DOHH2 (cell line): ENCODE measurements around the gene VARS2.
"Not testable (repeated sequence)": the region's sequence is repeated elsewhere in the genome, so short reads cannot be mapped to it uniquely, and the experiment has no call there.

Experiments
- H3F3A ChIP-seq: fragments of 200-600 bp; sonication (generic), shearing (Covaris generic); 2 replicates; pipeline ENCODE4 v1.6.0; 2016; ENCODE audit warnings: antibody characterized with exemption, mild to moderate bottlenecking; ENCODE audit not compliant: control insufficient read depth, insufficient read depth
- H3K27ac ChIP-seq: fragments of 200-600 bp; sonication (generic); 2 replicates; pipeline ENCODE4 v1.5.1; 2014; ENCODE audit warnings: low read depth, mild to moderate bottlenecking, low read length, moderate library complexity
- H3K27me3 ChIP-seq: fragments of 200-600 bp; sonication (generic); 2 replicates; pipeline ENCODE4 v1.6.1; 2014; ENCODE audit warnings: mild to moderate bottlenecking, low read length, mixed read lengths; ENCODE audit not compliant: control insufficient read depth
- H3K36me3 ChIP-seq: fragments of 200-600 bp; sonication (generic); 2 replicates; pipeline ENCODE4 v1.6.1; 2014; ENCODE audit warnings: mild to moderate bottlenecking, low read length, moderate library complexity, mixed read lengths; ENCODE audit not compliant: control insufficient read depth
- H3K4me1 ChIP-seq: fragments of 200-600 bp; sonication (generic); 2 replicates; pipeline ENCODE4 v1.6.1; 2014; ENCODE audit warnings: mild to moderate bottlenecking, low read length, mixed read lengths; ENCODE audit not compliant: control insufficient read depth
- H3K4me2 ChIP-seq: fragments of 200-600 bp; sonication (generic); 2 replicates; pipeline ENCODE4 v1.6.0; 2014; ENCODE audit warnings: mild to moderate bottlenecking, low read length, moderate library complexity
- H3K4me3 ChIP-seq: fragments of 200-600 bp; sonication (generic); 2 replicates; pipeline ENCODE4 v1.5.1; 2014; ENCODE audit warnings: mild to moderate bottlenecking, low read length, mixed read lengths
- H3K79me2 ChIP-seq: fragments of 200-600 bp; sonication (generic); 2 replicates; pipeline ENCODE4 v1.6.1; 2014; ENCODE audit warnings: mild to moderate bottlenecking, low read length, mixed read lengths; ENCODE audit not compliant: control insufficient read depth
- H3K9me2 ChIP-seq: fragments of 200-600 bp; sonication (generic); replicated peaks from 2 replicates; pipeline ENCODE4 v1.6.1; 2014; ENCODE audit warnings: mild to moderate bottlenecking, low read length, mixed read lengths; ENCODE audit not compliant: control insufficient read depth
- H3K9me3 ChIP-seq: fragments of 200-600 bp; sonication (generic); 2 replicates; pipeline ENCODE4 v1.6.1; 2014; ENCODE audit warnings: antibody characterized with exemption, low read length, mixed read lengths; ENCODE audit not compliant: control insufficient read depth, insufficient read depth
- H4K20me1 ChIP-seq: fragments of 200-600 bp; sonication (generic); 2 replicates; pipeline ENCODE4 v1.6.0; 2014; ENCODE audit warnings: low read depth, mild to moderate bottlenecking, antibody characterized with exemption, low read length, moderate library complexity; ENCODE audit not compliant: control insufficient read depth, insufficient read depth
- EZH2phosphoT487 ChIP-seq: fragments of 200-600 bp; sonication (generic); IDR thresholded peaks from 2 replicates; pipeline ENCODE4 v1.6.1; 2017; ENCODE audit warnings: borderline replicate concordance, mild to moderate bottlenecking, antibody characterized with exemption, low read length, moderate library complexity, mixed read lengths
- TF ChIP-seq, protein P1 (sequence below): fragments of 200-600 bp; sonication (generic); IDR thresholded peaks from one replicate; pipeline ENCODE4 v1.5.1; 2014; ENCODE audit warnings: antibody characterized with exemption, mild to moderate bottlenecking, low read depth, low read length; ENCODE audit not compliant: poor library complexity, severe bottlenecking

The VARS2 gene

DNA sequence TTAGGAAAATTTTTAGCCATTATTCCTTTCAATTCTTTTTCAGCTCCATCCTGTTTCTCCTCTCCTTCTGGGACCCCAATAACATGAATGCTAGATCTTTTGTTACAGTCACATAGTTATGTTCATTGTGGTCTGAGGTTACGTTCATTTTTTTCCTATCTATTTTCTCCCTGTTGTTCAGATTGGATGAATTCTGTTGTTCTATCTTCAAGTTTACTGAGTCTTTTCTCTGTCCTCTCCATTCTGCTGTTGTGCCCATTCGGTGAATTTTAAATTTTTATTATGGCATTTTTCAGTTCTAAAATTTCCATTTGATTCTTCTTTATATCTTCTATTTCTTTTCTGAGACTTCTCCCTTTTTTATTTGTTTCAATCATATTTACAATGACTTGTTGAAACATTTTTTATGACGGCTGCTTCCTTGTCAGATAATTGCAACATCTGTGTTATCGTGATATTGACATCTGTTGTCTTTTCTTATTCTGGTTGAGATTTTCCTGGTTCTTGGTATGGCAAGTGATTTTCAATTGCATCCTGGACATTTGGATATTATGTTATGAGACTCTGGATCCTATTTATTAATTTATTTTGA, 42.4 kb upstream of the VARS2 start:
- TF ChIP-seq EZH2phosphoT487 = no peak
- TF ChIP-seq, protein P1, sequence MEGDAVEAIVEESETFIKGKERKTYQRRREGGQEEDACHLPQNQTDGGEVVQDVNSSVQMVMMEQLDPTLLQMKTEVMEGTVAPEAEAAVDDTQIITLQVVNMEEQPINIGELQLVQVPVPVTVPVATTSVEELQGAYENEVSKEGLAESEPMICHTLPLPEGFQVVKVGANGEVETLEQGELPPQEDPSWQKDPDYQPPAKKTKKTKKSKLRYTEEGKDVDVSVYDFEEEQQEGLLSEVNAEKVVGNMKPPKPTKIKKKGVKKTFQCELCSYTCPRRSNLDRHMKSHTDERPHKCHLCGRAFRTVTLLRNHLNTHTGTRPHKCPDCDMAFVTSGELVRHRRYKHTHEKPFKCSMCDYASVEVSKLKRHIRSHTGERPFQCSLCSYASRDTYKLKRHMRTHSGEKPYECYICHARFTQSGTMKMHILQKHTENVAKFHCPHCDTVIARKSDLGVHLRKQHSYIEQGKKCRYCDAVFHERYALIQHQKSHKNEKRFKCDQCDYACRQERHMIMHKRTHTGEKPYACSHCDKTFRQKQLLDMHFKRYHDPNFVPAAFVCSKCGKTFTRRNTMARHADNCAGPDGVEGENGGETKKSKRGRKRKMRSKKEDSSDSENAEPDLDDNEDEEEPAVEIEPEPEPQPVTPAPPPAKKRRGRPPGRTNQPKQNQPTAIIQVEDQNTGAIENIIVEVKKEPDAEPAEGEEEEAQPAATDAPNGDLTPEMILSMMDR = no peak
- Histone ChIP-seq H3K9me3 (peaks cover 5% of the 10 kb centered on the region), H3K4me1 (peaks cover 6% of the 10 kb centered on the region), H3K79me2 (no peaks in the 10 kb centered on the region), H3K4me3 (no peak overlapping the region), H4K20me1 (no peaks in the 10 kb centered on the region), H3K27me3 (no peaks in the 10 kb centered on the region), H3K9me2 (no peaks in the 10 kb centered on the region), H3K27ac (no peak overlapping the region), H3F3A (no peaks in the 10 kb centered on the region), H3K4me2 (no peak overlapping the region), H3K36me3 (no peaks in the 10 kb centered on the region)

DNA sequence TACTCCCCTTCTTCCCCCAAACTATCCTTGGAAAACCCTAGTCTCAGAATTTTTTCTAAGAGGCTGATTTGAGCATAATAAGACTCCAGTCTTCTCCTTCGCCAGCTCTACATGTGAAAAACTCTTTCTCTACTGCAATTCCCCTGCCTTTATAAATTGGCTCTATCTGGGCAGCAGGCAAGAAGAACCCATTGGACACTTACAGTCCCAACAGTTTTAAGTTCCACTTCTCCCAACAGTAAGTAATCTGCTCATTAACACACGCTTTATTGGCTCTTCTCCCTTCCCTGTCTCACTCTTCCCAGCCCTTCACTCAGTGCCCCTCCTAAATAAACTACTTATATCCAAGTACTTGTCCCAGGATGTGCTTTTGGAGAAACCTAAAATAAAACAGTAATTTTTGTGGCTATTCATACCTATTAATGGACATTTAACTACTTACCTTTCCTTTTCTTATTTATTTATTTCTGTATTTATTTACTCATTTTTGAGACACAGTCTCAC, 40.8 kb upstream of the VARS2 start:
- Histone ChIP-seq H3K4me2 (no peak overlapping the region), H3K4me1 (peaks cover 13% of the 10 kb centered on the region), H3K9me3 (peaks cover 5% of the 10 kb centered on the region), H3F3A (no peaks in the 10 kb centered on the region), H3K9me2 (no peaks in the 10 kb centered on the region), H3K4me3 (no peak overlapping the region), H3K79me2 (no peaks in the 10 kb centered on the region), H3K27ac (no peak overlapping the region), H3K27me3 (no peaks in the 10 kb centered on the region), H4K20me1 (no peaks in the 10 kb centered on the region), H3K36me3 (no peaks in the 10 kb centered on the region)
- TF ChIP-seq EZH2phosphoT487 = no peak
- TF ChIP-seq, protein P1 = no peak

DNA sequence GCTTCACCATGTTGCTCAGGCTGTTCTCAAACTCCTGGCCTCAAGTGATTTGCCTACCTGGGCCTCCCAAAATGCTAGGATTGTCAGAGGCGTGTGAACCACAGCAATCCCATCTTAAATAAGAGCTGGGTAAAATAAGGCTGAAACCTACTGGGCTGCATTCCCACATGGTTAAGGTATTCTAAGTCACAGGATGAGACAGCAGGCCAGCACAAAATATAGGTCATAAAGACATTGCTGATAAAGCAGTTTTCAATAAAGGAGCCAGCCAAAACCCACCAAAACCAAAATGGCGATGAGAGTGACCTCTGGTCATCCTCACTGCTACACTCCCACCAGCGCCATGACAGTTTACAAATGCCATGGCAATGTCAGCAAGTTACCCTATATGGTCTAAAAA, 40.2 kb upstream of the VARS2 start:
- H3K4me1 ChIP-seq = peaks cover 13% of the 10 kb centered on the region
- H3F3A ChIP-seq, H3K4me3 ChIP-seq: not testable (repeated sequence)

DNA sequence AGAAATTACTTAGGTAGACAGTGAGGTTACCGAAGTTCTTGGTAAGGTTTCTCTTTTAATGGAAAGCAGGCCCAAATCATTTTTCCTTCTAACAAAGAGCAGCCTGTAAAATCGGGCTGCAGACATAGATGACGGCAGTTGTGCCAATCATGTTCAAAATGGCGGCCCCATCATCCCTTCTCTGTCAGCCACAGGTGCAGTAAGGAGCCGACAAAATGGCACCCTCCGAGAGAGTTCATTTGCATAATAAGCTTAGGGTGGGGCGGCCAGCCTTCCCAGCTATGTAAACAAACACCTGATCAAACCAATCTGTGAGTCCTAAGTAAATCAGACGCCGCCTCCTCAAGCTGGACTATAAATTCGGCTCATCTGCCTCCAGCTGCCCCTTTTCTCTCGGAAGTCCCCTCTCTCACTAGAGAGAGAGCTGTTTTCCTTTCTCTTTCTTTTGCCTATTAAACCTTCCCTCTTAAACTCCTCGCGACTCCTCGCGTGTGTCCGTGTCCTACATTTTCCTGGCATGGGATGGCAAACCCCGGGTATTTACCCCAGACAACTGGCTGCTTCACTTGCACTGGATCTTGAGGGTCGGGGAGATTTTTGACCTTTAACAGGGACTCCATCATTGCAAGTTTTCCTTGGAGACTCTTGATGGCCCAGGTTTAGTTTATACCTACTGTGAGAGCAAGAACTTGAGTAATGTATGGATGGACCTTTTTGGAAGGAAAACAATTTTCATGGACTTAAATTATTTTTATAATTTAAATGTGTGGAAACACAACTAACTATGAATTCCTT, 38.6 kb upstream of the VARS2 start:
- Histone ChIP-seq H3K79me2 (no peaks in the 10 kb centered on the region), H3K27me3 (no peaks in the 10 kb centered on the region), H3K4me1 (peaks cover 20% of the 10 kb centered on the region), H3K4me2 (no peak overlapping the region), H4K20me1 (no peaks in the 10 kb centered on the region), H3K9me3 (no peaks in the 10 kb centered on the region; the same call in 1 of the 2 replicates), H3K9me2 (no peaks in the 10 kb centered on the region), H3K27ac (no peak overlapping the region), H3K4me3 (no peak overlapping the region), H3K36me3 (no peaks in the 10 kb centered on the region), H3F3A (no peaks in the 10 kb centered on the region)
- TF ChIP-seq, protein P1 = no peak
- no peak for TF ChIP-seq EZH2phosphoT487

More for the DNA sequence above, 40.2 kb upstream of the VARS2 start:
- not testable (repeated sequence) for H4K20me1 ChIP-seq, H3K27ac ChIP-seq, H3K4me2 ChIP-seq, H3K27me3 ChIP-seq, H3K9me3 ChIP-seq, H3K79me2 ChIP-seq, H3K36me3 ChIP-seq, H3K9me2 ChIP-seq
